KMS-11 (cell line): Measurements from ENCODE around the gene GSC2.
"Not testable (repeated sequence)": the region's sequence is repeated elsewhere in the genome, so short reads cannot be mapped to it uniquely, and the experiment has no call there.

Experiments
- H2AFZ ChIP-seq: fragments of 200-600 bp; sonication (generic); 2 replicates; pipeline ENCODE4 v1.6.1; 2016; ENCODE audit warnings: antibody characterized with exemption, mixed run types, low read depth
- H3K27ac ChIP-seq: fragments of 200-600 bp; sonication (generic); 2 replicates; pipeline ENCODE4 v1.6.1; 2016; ENCODE audit warnings: mild to moderate bottlenecking, mixed run types
- H3K27me3 ChIP-seq: fragments of 200-600 bp; sonication (generic); 2 replicates; pipeline ENCODE4 v1.6.1; 2017; ENCODE audit warnings: mild to moderate bottlenecking, low read depth, mixed run types, moderate library complexity; ENCODE audit not compliant: insufficient read depth
- H3K36me3 ChIP-seq: fragments of 200-600 bp; sonication (generic); 2 replicates; pipeline ENCODE4 v1.6.1; 2017; ENCODE audit warnings: mild to moderate bottlenecking, mixed run types; ENCODE audit not compliant: insufficient read depth
- H3K4me1 ChIP-seq: fragments of 200-600 bp; sonication (generic); 2 replicates; pipeline ENCODE4 v1.6.1; 2016; ENCODE audit warnings: mild to moderate bottlenecking, low read depth, mixed run types; ENCODE audit not compliant: poor library complexity, severe bottlenecking
- H3K4me2 ChIP-seq: fragments of 200-600 bp; sonication (generic); 2 replicates; pipeline ENCODE4 v1.7.0; 2016; ENCODE audit warnings: mild to moderate bottlenecking, mixed run types
- H3K4me3 ChIP-seq: fragments of 200-600 bp; sonication (generic); IDR thresholded peaks from 2 replicates; pipeline ENCODE4 v1.6.1; 2017; ENCODE audit warnings: low read depth, low read length, mixed read lengths; ENCODE audit not compliant: insufficient read depth
- H3K79me2 ChIP-seq: fragments of 200-600 bp; sonication (generic); 2 replicates; pipeline ENCODE4 v1.6.1; 2016; ENCODE audit warnings: low read depth, mixed run types; ENCODE audit not compliant: insufficient read depth
- H3K9ac ChIP-seq: fragments of 200-600 bp; sonication (generic); 2 replicates; pipeline ENCODE4 v1.6.1; 2016; ENCODE audit warnings: mild to moderate bottlenecking, mixed run types
- H4K20me1 ChIP-seq: fragments of 200-600 bp; sonication (generic); 2 replicates; pipeline ENCODE4 v1.6.1; 2016; ENCODE audit warnings: mild to moderate bottlenecking, mixed run types; ENCODE audit not compliant: insufficient read depth
- CTCF ChIP-seq: fragments of 200-600 bp; sonication (generic); conservative IDR thresholded peaks from 2 replicates; pipeline ENCODE4 v1.6.1; 2017; ENCODE audit warnings: low read depth, mild to moderate bottlenecking, antibody characterized with exemption, low read length, moderate library complexity, mixed read lengths

GSC2 gene

GRCh38 chr22:19168088-19168890 is 18.2 kb upstream of the GSC2 start:
- H4K20me1 ChIP-seq, result no peaks in the 10 kb centered on the region
- no peak overlapping the region for H3K4me3 ChIP-seq
- H3K9ac ChIP-seq, result no peak overlapping the region
- TF ChIP-seq CTCF, result no peak
- no peak overlapping the region for H3K4me2 ChIP-seq
- no peak overlapping the region for H2AFZ ChIP-seq
- peaks cover 18% of the 10 kb centered on the region; the same call in 1 of the 2 replicates for H3K27me3 ChIP-seq
- H3K27ac ChIP-seq, result no peak overlapping the region
- H3K79me2 ChIP-seq, result peaks cover 19% of the 10 kb centered on the region
- peaks cover 14% of the 10 kb centered on the region for H3K4me1 ChIP-seq
- H3K36me3 ChIP-seq, result no peaks in the 10 kb centered on the region

- H3K79me2 ChIP-seq, result peaks cover 9% of the 10 kb centered on the region
- H3K4me1 ChIP-seq, result peaks cover 6% of the 10 kb centered on the region
- no peak overlapping the region for H3K4me3 ChIP-seq
- no peaks in the 10 kb centered on the region for H4K20me1 ChIP-seq
- H3K4me2 ChIP-seq, result no peak overlapping the region
- no peaks in the 10 kb centered on the region for H3K36me3 ChIP-seq
- H3K27me3 ChIP-seq, result peaks cover 18% of the 10 kb centered on the region; the same call in 1 of the 2 replicates
- no peak overlapping the region for H2AFZ ChIP-seq
- H3K9ac ChIP-seq, result no peak overlapping the region
- no peak for TF ChIP-seq CTCF
- no peak overlapping the region for H3K27ac ChIP-seq
Observed at GRCh38 chr22:19167106-19167869, 17.2 kb upstream of the GSC2 start.

- H3K27ac ChIP-seq, result no peak overlapping the region
- H4K20me1 ChIP-seq, result no peaks in the 10 kb centered on the region
- H3K36me3 ChIP-seq, result no peaks in the 10 kb centered on the region
- H3K9ac ChIP-seq, result no peak overlapping the region
- TF ChIP-seq CTCF, result no peak
- no peak overlapping the region for H2AFZ ChIP-seq
- H3K27me3 ChIP-seq, result peaks cover 18% of the 10 kb centered on the region; the same call in 1 of the 2 replicates
- H3K79me2 ChIP-seq, result 0 out of 2 replicates have a peak, but pooled peaks cover under 1% of the 10 kb centered on the region
- no peak overlapping the region for H3K4me2 ChIP-seq
- no peak overlapping the region for H3K4me3 ChIP-seq
- H3K4me1 ChIP-seq, result peaks cover 6% of the 10 kb centered on the region
Observed at GRCh38 chr22:19166421-19166820, 16.3 kb upstream of the GSC2 start.

GRCh38 chr22:19164425-19164824 is 14.3 kb upstream of the GSC2 start:
- no peaks in the 10 kb centered on the region for H4K20me1 ChIP-seq
- no peak for TF ChIP-seq CTCF
- no peaks in the 10 kb centered on the region for H3K79me2 ChIP-seq
- H3K9ac ChIP-seq, result no peak overlapping the region
- H3K27me3 ChIP-seq, result peaks cover 18% of the 10 kb centered on the region; the same call in 1 of the 2 replicates
- H2AFZ ChIP-seq, result no peak overlapping the region
- H3K36me3 ChIP-seq, result no peaks in the 10 kb centered on the region
- no peak overlapping the region for H3K4me3 ChIP-seq
- no peaks in the 10 kb centered on the region for H3K4me1 ChIP-seq
- no peak overlapping the region for H3K4me2 ChIP-seq
- no peak overlapping the region for H3K27ac ChIP-seq

GRCh38 chr22:19158649-19159048 is 8.6 kb upstream of the GSC2 start:
- not testable (repeated sequence) for H3K27ac ChIP-seq, H3K4me2 ChIP-seq, H3K27me3 ChIP-seq, H3K4me3 ChIP-seq, H3K79me2 ChIP-seq, H3K36me3 ChIP-seq, H3K9ac ChIP-seq, H2AFZ ChIP-seq, H4K20me1 ChIP-seq, H3K4me1 ChIP-seq

GRCh38 chr22:19156109-19156508 is 6.0 kb upstream of the GSC2 start:
- not testable (repeated sequence) for H3K79me2 ChIP-seq, H2AFZ ChIP-seq, H3K4me3 ChIP-seq, H4K20me1 ChIP-seq, H3K4me2 ChIP-seq, H3K36me3 ChIP-seq, H3K9ac ChIP-seq, H3K27ac ChIP-seq, H3K4me1 ChIP-seq
- H3K27me3 ChIP-seq, result peaks cover 21% of the 10 kb centered on the region; the same call in 1 of the 2 replicates
